Measurements from ENCODE around the gene ZNF140. TPM values are rescaled to one million over a fixed set of nuclear protein-coding genes. Genes with fewer than 3 reads are reported as not detected.

Gene ZNF140
- total RNA-seq, 1 donor from 2014 or later = 11.6 TPM

DNA sequence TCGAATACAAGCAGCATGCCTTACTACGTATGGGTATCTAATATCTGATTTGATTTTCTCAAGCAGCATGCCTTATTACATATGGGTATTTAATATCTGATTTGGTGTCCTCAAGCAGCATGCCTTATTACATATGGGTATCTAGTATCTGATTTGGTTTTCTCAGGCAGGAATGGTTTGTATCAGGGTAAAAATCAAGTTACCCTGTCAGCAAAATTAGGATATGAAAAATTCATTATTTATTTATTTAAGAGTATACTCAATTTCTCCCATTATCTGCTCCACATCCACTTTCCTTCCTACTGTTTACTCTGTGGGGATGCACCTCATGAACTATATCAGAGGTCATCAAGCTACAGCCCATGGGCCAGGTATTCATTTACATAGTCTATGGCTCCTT lies 27.4 kb downstream of the ZNF140 start:
- no peak for DNase-seq (ENCODE audit: low spot score in 2 of 2)
- H3K4me3 ChIP-seq = peak overlapping the region in 1 of 2 donors; percentile 5
- peaks cover 67 to 75% of the 10 kb centered on the region in 2 donors for H3K36me3 ChIP-seq
- H3K27ac ChIP-seq = no peak overlapping the region
- H3K9me3 ChIP-seq = peaks cover 99 to 100% of the 10 kb centered on the region in 2 donors
- intact Hi-C loops (cut with DNase I) = no loop called here
- no peaks in the 10 kb centered on the region for H3K4me1 ChIP-seq
- no peak for TF ChIP-seq CTCF (IDR thresholded peaks at IDR 0.05)
- no peaks in the 10 kb centered on the region for H3K27me3 ChIP-seq

DNA sequence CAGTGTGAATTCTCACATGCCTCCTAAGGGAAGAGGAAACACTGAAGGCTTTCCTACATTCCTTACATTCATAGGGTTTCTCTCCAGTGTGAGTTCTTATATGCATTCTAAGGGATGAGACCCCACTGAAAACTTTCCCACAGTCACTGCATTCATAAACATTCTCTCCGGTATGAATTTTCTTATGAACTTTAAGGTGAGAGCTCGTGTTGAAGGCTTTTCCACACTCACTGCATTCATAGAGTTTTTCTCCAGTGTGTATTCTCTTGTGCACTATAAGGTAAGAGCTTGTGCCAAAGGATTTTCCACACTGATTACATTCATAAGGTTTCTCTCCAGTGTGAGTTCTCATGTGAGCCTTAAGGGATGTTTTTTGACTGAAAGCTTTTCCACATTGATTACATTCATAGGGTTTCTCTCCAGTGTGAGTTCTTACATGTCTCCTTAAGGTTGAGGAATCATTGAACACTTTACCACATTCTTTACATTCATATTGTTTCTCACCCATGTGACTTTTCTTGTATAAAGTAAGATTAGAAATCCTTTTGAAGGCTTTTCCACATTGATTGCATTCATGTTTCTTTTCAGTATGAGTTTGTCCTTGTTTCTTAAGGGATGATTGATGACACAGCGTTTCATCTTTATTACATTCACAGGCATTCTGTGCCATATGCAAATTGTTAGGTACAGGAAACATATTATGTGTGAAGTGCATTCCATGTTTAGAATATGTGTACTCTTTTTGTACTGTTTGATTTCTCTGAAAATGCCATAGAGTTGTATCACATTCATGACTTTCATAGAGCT lies 39.9 kb downstream of the ZNF140 start:
- peaks cover 54 to 95% of the 10 kb centered on the region in 2 donors for H3K36me3 ChIP-seq
- H3K27ac ChIP-seq = no peak overlapping the region
- H3K27me3 ChIP-seq = no peaks in the 10 kb centered on the region
- DNase-seq (ENCODE audit: low spot score in 2 of 2) = no peak
- no peak for TF ChIP-seq CTCF (IDR thresholded peaks at IDR 0.05)
- H3K4me1 ChIP-seq = no peaks in the 10 kb centered on the region
- intact Hi-C loops (cut with DNase I) = no loop called here
- peaks cover 93 to 100% of the 10 kb centered on the region in 2 donors for H3K9me3 ChIP-seq
- no peak overlapping the region for H3K4me3 ChIP-seq

GRCh38 chr12:133124674-133125073 lies 44.0 kb downstream of the ZNF140 start:
- Histone ChIP-seq H3K4me3 (no peak overlapping the region), H3K4me1 (peaks cover 0 to 6% of the 10 kb centered on the region in 2 donors), H3K27ac (no peak overlapping the region), H3K36me3 (peaks cover 54 to 86% of the 10 kb centered on the region in 2 donors), H3K27me3 (no peaks in the 10 kb centered on the region), H3K9me3 (peaks cover 84 to 100% of the 10 kb centered on the region in 2 donors)
- intact Hi-C loops (cut with DNase I) = no loop called here
- DNase-seq (ENCODE audit: low spot score in 2 of 2) = no peak
- TF ChIP-seq CTCF (IDR thresholded peaks at IDR 0.05) = no peak

DNA sequence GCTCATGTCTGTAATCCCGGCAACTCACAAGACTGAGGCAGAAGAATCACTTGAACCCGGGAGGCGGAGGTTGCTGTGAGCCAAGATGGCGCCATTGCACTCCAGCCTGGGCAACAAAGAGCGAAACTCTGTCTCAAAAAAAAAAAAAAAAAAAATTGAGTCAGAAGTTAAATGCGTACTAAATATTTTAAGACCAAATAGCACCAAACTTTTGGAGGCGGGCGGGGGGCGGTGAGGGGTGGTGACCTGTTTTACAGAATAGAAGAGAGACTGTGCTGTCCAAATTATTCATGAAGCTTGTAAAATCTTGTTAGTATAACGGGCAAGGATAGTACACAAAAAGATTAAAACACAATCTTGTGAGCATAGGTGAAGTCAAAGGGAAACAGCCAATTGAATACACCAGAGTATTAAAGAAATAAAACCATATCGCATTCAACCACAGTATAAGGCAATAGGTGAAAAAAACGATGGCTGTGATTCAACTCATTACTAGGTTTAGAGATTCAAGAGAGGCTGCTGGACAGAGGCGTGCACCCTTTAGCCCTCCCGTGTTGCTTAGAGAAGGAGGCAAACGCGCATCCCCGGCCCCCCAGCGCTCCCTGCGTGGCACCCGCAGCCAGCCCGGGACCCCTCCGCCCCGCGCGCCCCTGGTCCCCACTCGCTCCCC lies 48.8 kb downstream of the ZNF140 start:
- Histone ChIP-seq H3K4me1 (peaks cover 0 to 7% of the 10 kb centered on the region in 2 donors), H3K9me3 (peaks cover 53 to 81% of the 10 kb centered on the region in 2 donors), H3K27me3 (no peaks in the 10 kb centered on the region), H3K36me3 (peaks cover 24 to 58% of the 10 kb centered on the region in 2 donors), H3K4me3 (peak overlapping the region; percentile 90 to 94), H3K27ac (peak overlapping the region; percentile 89 to 93)
- no peak for DNase-seq (ENCODE audit: low spot score in 2 of 2)
- intact Hi-C loops (cut with DNase I) = loop anchor here (1.0 to 2.0 kb wide), 6 partner anchors 49 to 301 kb away; partner anchors contain the start of genes GOLGA3, ZNF140, ZNF26 and ZNF268
- TF ChIP-seq CTCF (IDR thresholded peaks at IDR 0.05) = no peak

DNA sequence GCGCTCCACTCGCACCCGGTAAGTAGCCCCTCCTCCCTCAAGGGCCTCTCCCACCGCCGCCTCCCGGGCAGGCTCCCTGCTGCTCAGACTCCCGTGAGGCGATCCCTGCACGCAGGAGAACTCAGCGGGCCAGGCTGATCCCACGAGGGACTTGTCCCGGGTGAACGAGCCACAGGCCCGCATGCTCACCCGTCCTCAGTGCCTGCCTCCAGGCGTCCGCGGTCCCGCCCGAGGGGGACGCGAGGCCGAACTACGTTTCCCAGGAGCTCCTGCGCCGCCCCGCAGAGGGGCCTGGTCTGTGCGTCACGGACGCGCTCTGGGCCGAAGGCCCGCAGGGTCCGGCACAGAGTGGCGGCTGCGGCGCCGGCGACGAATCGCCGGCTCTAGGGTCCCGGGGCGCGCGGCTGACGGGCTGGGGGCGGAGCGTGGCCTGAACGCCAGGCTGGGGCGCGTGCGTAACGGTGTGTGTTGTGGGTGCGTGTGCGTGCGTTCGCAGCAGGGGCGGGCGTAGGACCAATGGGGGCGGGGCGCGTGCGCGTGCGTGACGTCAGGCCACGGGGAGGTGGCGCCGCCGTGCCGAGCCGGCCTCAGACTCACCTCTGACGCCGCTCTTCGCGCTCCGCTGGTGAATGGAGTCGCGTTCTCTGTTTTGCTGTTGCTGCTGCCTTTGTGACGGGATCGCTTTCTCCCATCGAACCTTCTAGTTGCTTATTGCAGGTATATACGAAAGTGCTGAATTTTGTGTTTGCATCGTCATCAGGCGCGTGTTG lies 49.5 kb downstream of the ZNF140 start, which contains the start of the genes ZNF10 and ZNF891:
Gene ZNF10 (plus strand): TSS at position 590 of the 770 bp plus-strand sequence. CDS start 13,866 bp downstream, outside the sequence.
Gene ZNF891 (minus strand): TSS at position 237 of the 770 bp plus-strand sequence. CDS start 8,356 bp downstream, outside the sequence.
- intact Hi-C loops (cut with DNase I) = loop anchor here (1.0 to 2.0 kb wide), 6 partner anchors 50 to 301 kb away; partner anchors contain the start of genes GOLGA3, ZNF140, ZNF26 and ZNF268
- peaks cover 57 to 81% of the 10 kb centered on the region in 2 donors for H3K9me3 ChIP-seq

More for the DNA sequence above, 49.5 kb downstream of the ZNF140 start, which contains the start of the genes ZNF10 and ZNF891:
- DNase-seq (ENCODE audit: low spot score in 2 of 2) = peak; percentile 78 to 97
- Histone ChIP-seq H3K4me3 (peak within 1 kb of the TSS; percentile 90 to 94), H3K27me3 (no peaks in the 10 kb centered on the region), H3K36me3 (peaks cover 26 to 57% of the 10 kb centered on the region in 2 donors), H3K27ac (peak within 1 kb of the TSS; percentile 89 to 93), H3K4me1 (peaks cover 0 to 7% of the 10 kb centered on the region in 2 donors)
- TF ChIP-seq CTCF (IDR thresholded peaks at IDR 0.05) = peak in 1 of 3 experiments; percentile 3
